Measurements from ENCODE around the gene THSD4.

Gene THSD4

GRCh38 chr15:71756599-71757352 lies 641.5 kb downstream of the THSD4 start:
- Histone ChIP-seq H3K4me1 (ENCODE audit: control insufficient read depth, insufficient read depth, low read length) (no peaks in the 10 kb centered on the region), H3K9ac (ENCODE audit: low read length) (no peak overlapping the region), H3K27me3 (ENCODE audit: control insufficient read depth, insufficient read depth, low read length) (no peaks in the 10 kb centered on the region), H3K36me3 (ENCODE audit: control insufficient read depth, insufficient read depth, low read length) (no peaks in the 10 kb centered on the region), H3K27ac (ENCODE audit: low read depth, low read length) (no peak overlapping the region), H3K4me3 (ENCODE audit: low read depth, low read length) (no peak overlapping the region), H3K9me3 (ENCODE audit: control insufficient read depth, insufficient read depth, low read depth, low read length) (peaks cover 17% of the 10 kb centered on the region)

GRCh38 chr15:71757741-71758530 lies 642.7 kb downstream of the THSD4 start:
- Histone ChIP-seq H3K27ac (ENCODE audit: low read depth, low read length) (no peak overlapping the region), H3K9ac (ENCODE audit: low read length) (no peak overlapping the region)

DNA sequence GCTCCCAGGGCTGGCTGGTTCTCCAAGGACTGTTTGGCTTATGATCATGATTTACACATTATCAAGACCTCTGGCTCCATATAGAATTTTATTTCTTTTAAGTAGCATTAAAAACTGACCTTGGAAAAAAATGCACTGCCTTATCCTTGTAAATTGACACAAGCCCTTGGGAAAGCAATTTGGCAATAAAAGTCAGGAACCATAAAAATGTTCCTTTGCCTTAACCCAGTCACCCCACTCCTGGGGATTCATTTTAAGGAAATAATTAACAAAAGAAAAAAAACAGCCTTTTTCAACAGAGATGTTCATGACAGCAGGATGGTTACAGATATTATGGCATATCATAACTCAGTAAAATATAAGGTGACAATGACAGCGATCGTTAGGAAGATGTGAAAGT lies 643.4 kb downstream of the THSD4 start:
- Histone ChIP-seq H3K27ac (ENCODE audit: low read depth, low read length) (no peak overlapping the region), H3K4me1 (ENCODE audit: control insufficient read depth, insufficient read depth, low read length) (no peaks in the 10 kb centered on the region), H3K9me3 (ENCODE audit: control insufficient read depth, insufficient read depth, low read depth, low read length) (peaks cover 20% of the 10 kb centered on the region), H3K36me3 (ENCODE audit: control insufficient read depth, insufficient read depth, low read length) (no peaks in the 10 kb centered on the region), H3K27me3 (ENCODE audit: control insufficient read depth, insufficient read depth, low read length) (no peaks in the 10 kb centered on the region), H3K9ac (ENCODE audit: low read length) (no peak overlapping the region), H3K4me3 (ENCODE audit: low read depth, low read length) (no peak overlapping the region)

More at GRCh38 chr15:71757741-71758530, 642.7 kb downstream of the THSD4 start:
- H3K27me3 ChIP-seq (ENCODE audit: control insufficient read depth, insufficient read depth, low read length) = no peaks in the 10 kb centered on the region
- no peaks in the 10 kb centered on the region for H3K36me3 ChIP-seq (ENCODE audit: control insufficient read depth, insufficient read depth, low read length)
- no peaks in the 10 kb centered on the region for H3K4me1 ChIP-seq (ENCODE audit: control insufficient read depth, insufficient read depth, low read length)
- peaks cover 20% of the 10 kb centered on the region for H3K9me3 ChIP-seq (ENCODE audit: control insufficient read depth, insufficient read depth, low read depth, low read length)
- no peak overlapping the region for H3K4me3 ChIP-seq (ENCODE audit: low read depth, low read length)

GRCh38 chr15:71760852-71761251 lies 645.6 kb downstream of the THSD4 start:
- H3K27me3 ChIP-seq (ENCODE audit: control insufficient read depth, insufficient read depth, low read length) = no peaks in the 10 kb centered on the region
- H3K36me3 ChIP-seq (ENCODE audit: control insufficient read depth, insufficient read depth, low read length) = no peaks in the 10 kb centered on the region
- no peaks in the 10 kb centered on the region for H3K4me1 ChIP-seq (ENCODE audit: control insufficient read depth, insufficient read depth, low read length)
- H3K9me3 ChIP-seq (ENCODE audit: control insufficient read depth, insufficient read depth, low read depth, low read length) = peaks cover 15% of the 10 kb centered on the region
- H3K9ac ChIP-seq (ENCODE audit: low read length) = no peak overlapping the region
- no peak overlapping the region for H3K27ac ChIP-seq (ENCODE audit: low read depth, low read length)
- H3K4me3 ChIP-seq (ENCODE audit: low read depth, low read length) = no peak overlapping the region

- Histone ChIP-seq H3K27me3 (ENCODE audit: control insufficient read depth, insufficient read depth, low read length) (no peaks in the 10 kb centered on the region), H3K9ac (ENCODE audit: low read length) (no peak overlapping the region), H3K4me1 (ENCODE audit: control insufficient read depth, insufficient read depth, low read length) (no peaks in the 10 kb centered on the region), H3K27ac (ENCODE audit: low read depth, low read length) (no peak overlapping the region), H3K36me3 (ENCODE audit: control insufficient read depth, insufficient read depth, low read length) (no peaks in the 10 kb centered on the region), H3K4me3 (ENCODE audit: low read depth, low read length) (no peak overlapping the region), H3K9me3 (ENCODE audit: control insufficient read depth, insufficient read depth, low read depth, low read length) (peaks cover 15% of the 10 kb centered on the region)
Observed at GRCh38 chr15:71761649-71762048, 646.4 kb downstream of the THSD4 start.

DNA sequence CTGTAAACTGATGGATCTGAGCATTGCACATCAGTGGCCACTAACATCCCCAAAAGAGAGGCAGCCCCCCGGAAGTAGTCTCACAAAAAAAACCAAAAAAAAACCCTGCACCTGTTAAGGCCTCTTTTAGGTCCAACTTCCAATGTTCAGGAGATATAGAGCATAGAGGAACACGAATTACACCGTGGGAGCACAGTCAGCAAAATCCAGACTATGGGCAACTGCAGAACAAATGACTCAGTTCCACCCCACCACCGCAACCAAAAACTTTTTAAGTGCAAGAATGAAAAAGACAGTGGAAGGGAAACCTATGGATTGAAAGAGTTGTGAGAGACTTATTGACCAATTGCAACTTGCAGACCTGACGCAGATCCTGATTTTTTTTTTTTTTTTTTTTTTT lies 652.9 kb downstream of the THSD4 start:
- Histone ChIP-seq H3K4me3 (ENCODE audit: low read depth, low read length) (no peak overlapping the region), H3K27ac (ENCODE audit: low read depth, low read length) (no peak overlapping the region), H3K9me3 (ENCODE audit: control insufficient read depth, insufficient read depth, low read depth, low read length) (no peaks in the 10 kb centered on the region), H3K9ac (ENCODE audit: low read length) (no peak overlapping the region), H3K27me3 (ENCODE audit: control insufficient read depth, insufficient read depth, low read length) (no peaks in the 10 kb centered on the region), H3K36me3 (ENCODE audit: control insufficient read depth, insufficient read depth, low read length) (no peaks in the 10 kb centered on the region), H3K4me1 (ENCODE audit: control insufficient read depth, insufficient read depth, low read length) (no peaks in the 10 kb centered on the region)

- no peaks in the 10 kb centered on the region for H3K36me3 ChIP-seq (ENCODE audit: control insufficient read depth, insufficient read depth, low read length)
- no peaks in the 10 kb centered on the region for H3K4me1 ChIP-seq (ENCODE audit: control insufficient read depth, insufficient read depth, low read length)
- no peak overlapping the region for H3K27ac ChIP-seq (ENCODE audit: low read depth, low read length)
- no peaks in the 10 kb centered on the region for H3K27me3 ChIP-seq (ENCODE audit: control insufficient read depth, insufficient read depth, low read length)
- no peak overlapping the region for H3K9ac ChIP-seq (ENCODE audit: low read length)
- H3K9me3 ChIP-seq (ENCODE audit: control insufficient read depth, insufficient read depth, low read depth, low read length) = no peaks in the 10 kb centered on the region
- no peak overlapping the region for H3K4me3 ChIP-seq (ENCODE audit: low read depth, low read length)
Observed at GRCh38 chr15:71773206-71773859, 658.1 kb downstream of the THSD4 start.

DNA sequence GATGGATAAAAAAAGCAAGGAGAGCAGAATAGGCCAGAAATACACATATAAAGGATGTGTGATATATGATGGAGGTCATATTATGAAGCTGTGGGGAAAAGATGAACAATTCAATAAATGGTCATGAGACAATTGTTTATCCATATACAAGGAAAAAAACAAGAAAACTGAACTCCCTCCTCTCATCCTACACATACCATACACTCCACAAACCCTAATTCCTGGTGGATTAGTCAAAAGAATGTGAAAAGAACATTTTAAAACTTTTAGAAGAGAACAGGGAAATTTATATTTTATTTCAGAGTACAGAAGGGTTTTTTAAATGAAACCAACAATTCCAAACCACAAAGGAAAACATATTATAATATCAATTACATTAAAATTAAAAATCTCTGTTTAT lies 660.6 kb downstream of the THSD4 start:
- Histone ChIP-seq H3K36me3 (ENCODE audit: control insufficient read depth, insufficient read depth, low read length) (no peaks in the 10 kb centered on the region), H3K9me3 (ENCODE audit: control insufficient read depth, insufficient read depth, low read depth, low read length) (no peaks in the 10 kb centered on the region), H3K4me1 (ENCODE audit: control insufficient read depth, insufficient read depth, low read length) (peaks cover 3% of the 10 kb centered on the region; the same call in 1 of the 2 replicates), H3K27me3 (ENCODE audit: control insufficient read depth, insufficient read depth, low read length) (no peaks in the 10 kb centered on the region), H3K4me3 (ENCODE audit: low read depth, low read length) (no peak overlapping the region), H3K27ac (ENCODE audit: low read depth, low read length) (no peak overlapping the region), H3K9ac (ENCODE audit: low read length) (no peak overlapping the region)

GRCh38 chr15:71776304-71776703 lies 661.0 kb downstream of the THSD4 start:
- no peaks in the 10 kb centered on the region for H3K36me3 ChIP-seq (ENCODE audit: control insufficient read depth, insufficient read depth, low read length)
- no peak overlapping the region for H3K9ac ChIP-seq (ENCODE audit: low read length)
- H3K4me3 ChIP-seq (ENCODE audit: low read depth, low read length) = no peak overlapping the region
- H3K27ac ChIP-seq (ENCODE audit: low read depth, low read length) = no peak overlapping the region
- no peaks in the 10 kb centered on the region for H3K9me3 ChIP-seq (ENCODE audit: control insufficient read depth, insufficient read depth, low read depth, low read length)
- no peaks in the 10 kb centered on the region for H3K27me3 ChIP-seq (ENCODE audit: control insufficient read depth, insufficient read depth, low read length)
- peaks cover 3% of the 10 kb centered on the region; the same call in 1 of the 2 replicates for H3K4me1 ChIP-seq (ENCODE audit: control insufficient read depth, insufficient read depth, low read length)

- Histone ChIP-seq H3K27me3 (ENCODE audit: control insufficient read depth, insufficient read depth, low read length) (no peaks in the 10 kb centered on the region), H3K4me3 (ENCODE audit: low read depth, low read length) (no peak overlapping the region), H3K9me3 (ENCODE audit: control insufficient read depth, insufficient read depth, low read depth, low read length) (no peaks in the 10 kb centered on the region), H3K4me1 (ENCODE audit: control insufficient read depth, insufficient read depth, low read length) (peaks cover 3% of the 10 kb centered on the region; the same call in 1 of the 2 replicates), H3K36me3 (ENCODE audit: control insufficient read depth, insufficient read depth, low read length) (no peaks in the 10 kb centered on the region), H3K9ac (ENCODE audit: low read length) (no peak overlapping the region), H3K27ac (ENCODE audit: low read depth, low read length) (no peak overlapping the region)
Observed at GRCh38 chr15:71777216-71777943, 662.1 kb downstream of the THSD4 start.

Measured in HUES6 (cell line).